OCI-LY7 (cell line): ENCODE measurements around the gene SMYD3. TPM values are rescaled to one million over a fixed set of nuclear protein-coding genes. Genes with fewer than 3 reads are reported as not detected.
"Not testable (repeated sequence)": the region's sequence is repeated elsewhere in the genome, so short reads cannot be mapped to it uniquely, and the experiment has no call there.

Experiments used
- BruUV-seq: library from RNA; stranded (reverse); fragments of 400-500 nt; replicated peaks from 2 replicates; lab custom pipeline; 2021; lab: Mats Ljungman, UMichigan
- CTCF ChIA-PET: fragments of 300-600 bp; sonication (Branson Sonifier 250); formaldehyde crosslinking; loops from one replicate; lab custom pipeline; 2022; ENCODE audit warnings: antibody characterized with exemption; ENCODE audit not compliant: unreplicated experiment; lab: Charles Lee
- POLR2A ChIA-PET: fragments of 300-600 bp; sonication (Branson Sonifier 250); formaldehyde crosslinking; loops from one replicate; lab custom pipeline; 2022; ENCODE audit warnings: antibody characterized with exemption; lab: Charles Lee
- DNase-seq: peaks from one replicate; pipeline ENCODE4 v3.0.0-alpha.2; 2015; ENCODE audit warnings: low spot score
- H2AFZ ChIP-seq: fragments of 200-600 bp; sonication (generic), shearing (Covaris generic); 2 replicates; pipeline ENCODE4 v1.6.1; 2014; ENCODE audit warnings: mild to moderate bottlenecking, antibody characterized with exemption, low read length, moderate library complexity
- H3K27ac ChIP-seq: fragments of 200-600 bp; sonication (generic); 2 replicates; pipeline ENCODE4 v1.5.1; 2014; ENCODE audit warnings: mixed run types, low read depth, mild to moderate bottlenecking, moderate library complexity, low read length, inconsistent platforms; ENCODE audit not compliant: poor library complexity, severe bottlenecking
- H3K36me3 ChIP-seq: fragments of 200-600 bp; sonication (generic); 2 replicates; pipeline ENCODE4 v1.6.1; 2014; ENCODE audit warnings: mild to moderate bottlenecking, antibody characterized with exemption, low read length, moderate library complexity, mixed read lengths; ENCODE audit not compliant: insufficient read depth
- H3K4me1 ChIP-seq: fragments of 200-600 bp; sonication (generic); 2 replicates; pipeline ENCODE4 v1.5.1; 2014; ENCODE audit warnings: mild to moderate bottlenecking, low read length; ENCODE audit not compliant: insufficient read depth, poor library complexity, severe bottlenecking
- H3K4me2 ChIP-seq: fragments of 200-600 bp; sonication (generic); 2 replicates; pipeline ENCODE4 v1.6.1; 2014; ENCODE audit warnings: mild to moderate bottlenecking, low read length
- H3K4me3 ChIP-seq: fragments of 200-600 bp; sonication (generic); 2 replicates; pipeline ENCODE4 v1.5.1; 2014; ENCODE audit warnings: mild to moderate bottlenecking, low read depth, low read length; ENCODE audit not compliant: poor library complexity, severe bottlenecking
- H3K79me2 ChIP-seq: fragments of 200-600 bp; sonication (generic); 2 replicates; pipeline ENCODE4 v1.6.1; 2016; ENCODE audit warnings: low read depth, mild to moderate bottlenecking, low read length, moderate library complexity, mixed read lengths; ENCODE audit not compliant: insufficient read depth
- H3K9me2 ChIP-seq: fragments of 200-600 bp; sonication (generic); 2 replicates; pipeline ENCODE4 v1.6.1; 2016; ENCODE audit warnings: mild to moderate bottlenecking, low read length, mixed read lengths; ENCODE audit not compliant: insufficient read depth
- H3K9me3 ChIP-seq: fragments of 200-600 bp; sonication (generic); 2 replicates; pipeline ENCODE4 v1.6.1; 2014; ENCODE audit warnings: mild to moderate bottlenecking, mixed run types, low read length, mixed read lengths
- H4K20me1 ChIP-seq: fragments of 200-600 bp; sonication (generic); 2 replicates; pipeline ENCODE4 v1.6.1; 2014; ENCODE audit warnings: mild to moderate bottlenecking, antibody characterized with exemption, low read length, moderate library complexity, mixed read lengths; ENCODE audit not compliant: insufficient read depth
- CTCF ChIP-seq: fragments of 200-600 bp; sonication (generic); conservative IDR thresholded peaks from 2 replicates; pipeline ENCODE4 v1.5.1; 2014; ENCODE audit warnings: mild to moderate bottlenecking, antibody characterized with exemption, low read length, moderate library complexity, mixed read lengths
- EZH2phosphoT487 ChIP-seq: fragments of 200-600 bp; sonication (generic); IDR thresholded peaks from 2 replicates; pipeline ENCODE4 v1.6.1; 2018; ENCODE audit warnings: low read depth, borderline replicate concordance, mild to moderate bottlenecking, mixed run types, antibody characterized with exemption, low read length, moderate library complexity, mixed read lengths
- intact Hi-C: fragments of 100-400 bp; cut with micrococcal nuclease; formaldehyde crosslinking; loops from one replicate; pipeline ENCODE4 v1.10.0; 2022; ENCODE audit not compliant: unreplicated experiment
- total RNA-seq, 2 experiments: library from RNA; depleted of rRNA in 1 of 2; stranded (reverse); fragments of >200 nt in 1 of 2; shearing (Covaris generic) in 1 of 2; gene quantifications; 2 replicates each; pipeline ENCODE4 v1.2.3, GENCODE V29; 2014 to 2022

Gene SMYD3
- total RNA-seq, 2 experiments from 2014 or later: 28.9 to 34.5 TPM

GRCh38 chr1:246032031-246032551 is 475.0 kb downstream of the SMYD3 start:
- H3K4me1 ChIP-seq: no peaks in the 10 kb centered on the region
- intact Hi-C loops: no loop called here
- no peak overlapping the region for H3K4me2 ChIP-seq
- no peaks in the 10 kb centered on the region for H3K9me2 ChIP-seq
- no peak for DNase-seq
- ChIA-PET CTCF (no interaction called here), POLR2A (interaction anchor here (0.8 kb wide), 1 partner anchor 8 kb away, joined by 3 read pairs; no protein-coding TSS in a partner anchor)
- H2AFZ ChIP-seq: no peak overlapping the region
- no peaks in the 10 kb centered on the region for H3K79me2 ChIP-seq
- no peak overlapping the region for H3K27ac ChIP-seq
- H3K36me3 ChIP-seq: no peaks in the 10 kb centered on the region
- H4K20me1 ChIP-seq: no peaks in the 10 kb centered on the region
- TF ChIP-seq CTCF (no peak), EZH2phosphoT487 (no peak)
- no peaks in the 10 kb centered on the region for H3K9me3 ChIP-seq
- no peak overlapping the region for H3K4me3 ChIP-seq
- BruUV-seq: no TSS peak

- ChIA-PET CTCF (no interaction called here), POLR2A (no interaction called here)
- H3K27ac ChIP-seq: no peak overlapping the region
- TF ChIP-seq CTCF (no peak), EZH2phosphoT487 (no peak)
- no peaks in the 10 kb centered on the region for H4K20me1 ChIP-seq
- no peaks in the 10 kb centered on the region for H3K36me3 ChIP-seq
- no peak overlapping the region for H3K4me3 ChIP-seq
- intact Hi-C loops: no loop called here
- no peaks in the 10 kb centered on the region for H3K79me2 ChIP-seq
- BruUV-seq: no TSS peak
- H2AFZ ChIP-seq: no peak overlapping the region
- no peak for DNase-seq
- no peak overlapping the region for H3K4me2 ChIP-seq
- H3K9me3 ChIP-seq: no peaks in the 10 kb centered on the region
- H3K9me2 ChIP-seq: no peaks in the 10 kb centered on the region
- H3K4me1 ChIP-seq: no peaks in the 10 kb centered on the region
Measured at GRCh38 chr1:246029616-246030015, 477.5 kb downstream of the SMYD3 start.

GRCh38 chr1:246024118-246024517 is 483.0 kb downstream of the SMYD3 start:
- CTCF ChIA-PET, BruUV-seq, H4K20me1 ChIP-seq, H3K4me3 ChIP-seq, DNase-seq, H3K4me1 ChIP-seq, H3K36me3 ChIP-seq, H3K27ac ChIP-seq, H3K79me2 ChIP-seq, H3K9me3 ChIP-seq, intact Hi-C loops, H3K9me2 ChIP-seq, H3K4me2 ChIP-seq, H2AFZ ChIP-seq: not testable (repeated sequence)
- POLR2A ChIA-PET: interaction anchor here (0.7 to 1.1 kb wide), 3 partner anchors 8 to 304 kb away, joined by 3 to 4 read pairs (median 3); no protein-coding TSS in a partner anchor
